PC-9 (cell line): Measurements from ENCODE around the gene DZIP3.

Source experiments
- EZH2 ChIP-seq: fragments of 200-600 bp; sonication (generic); IDR thresholded peaks from 2 replicates; pipeline ENCODE4 v1.8.0; 2017; ENCODE audit warnings: antibody characterized with exemption, low read depth
- TF ChIP-seq, protein P1 (sequence below): fragments of 200-600 bp; sonication (generic); conservative IDR thresholded peaks from 2 replicates; pipeline ENCODE4 v1.6.1; 2017; ENCODE audit warnings: mixed run types, antibody characterized with exemption, mild to moderate bottlenecking, moderate library complexity

DNA sequence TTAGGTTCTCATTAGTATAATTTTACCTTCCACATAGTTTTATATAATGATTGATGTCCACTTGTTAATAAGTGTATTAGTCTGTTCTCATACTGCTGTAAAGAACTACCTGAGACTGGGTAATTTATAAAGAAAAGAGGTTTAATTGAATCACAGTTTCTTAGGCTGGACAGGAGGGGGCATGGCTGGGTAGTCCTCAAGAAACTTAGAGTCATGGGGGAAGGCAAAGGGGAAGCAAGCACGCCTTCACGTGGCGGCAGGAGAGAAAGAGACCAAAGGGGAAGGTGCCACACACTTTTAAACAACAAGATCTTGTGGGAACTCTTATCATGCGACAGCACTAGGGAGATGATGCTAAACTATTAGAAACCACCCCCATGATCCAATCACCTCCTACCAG lies 19.2 kb downstream of the DZIP3 start:
- TF ChIP-seq, protein P1, sequence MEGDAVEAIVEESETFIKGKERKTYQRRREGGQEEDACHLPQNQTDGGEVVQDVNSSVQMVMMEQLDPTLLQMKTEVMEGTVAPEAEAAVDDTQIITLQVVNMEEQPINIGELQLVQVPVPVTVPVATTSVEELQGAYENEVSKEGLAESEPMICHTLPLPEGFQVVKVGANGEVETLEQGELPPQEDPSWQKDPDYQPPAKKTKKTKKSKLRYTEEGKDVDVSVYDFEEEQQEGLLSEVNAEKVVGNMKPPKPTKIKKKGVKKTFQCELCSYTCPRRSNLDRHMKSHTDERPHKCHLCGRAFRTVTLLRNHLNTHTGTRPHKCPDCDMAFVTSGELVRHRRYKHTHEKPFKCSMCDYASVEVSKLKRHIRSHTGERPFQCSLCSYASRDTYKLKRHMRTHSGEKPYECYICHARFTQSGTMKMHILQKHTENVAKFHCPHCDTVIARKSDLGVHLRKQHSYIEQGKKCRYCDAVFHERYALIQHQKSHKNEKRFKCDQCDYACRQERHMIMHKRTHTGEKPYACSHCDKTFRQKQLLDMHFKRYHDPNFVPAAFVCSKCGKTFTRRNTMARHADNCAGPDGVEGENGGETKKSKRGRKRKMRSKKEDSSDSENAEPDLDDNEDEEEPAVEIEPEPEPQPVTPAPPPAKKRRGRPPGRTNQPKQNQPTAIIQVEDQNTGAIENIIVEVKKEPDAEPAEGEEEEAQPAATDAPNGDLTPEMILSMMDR = no peak
- TF ChIP-seq EZH2 = no peak
